K562 (cell line): ENCODE data around the gene NMB. TPM values are rescaled to one million over a fixed set of nuclear protein-coding genes. Genes with fewer than 3 reads are reported as not detected.
A peak's percentile ranks its signal among the peaks of the same experiment; 100 is the strongest.

Source experiments
- ARID1B ChIP-seq: fragments of 450-650 bp; IDR thresholded peaks from 2 replicates; pipeline ENCODE4 v1.6.1; 2016; ENCODE audit warnings: antibody characterized with exemption, mild to moderate bottlenecking, inconsistent platforms
- BRCA1 ChIP-seq, 2 experiments: fragments of 450-650 bp in 1 of 2; sonication (generic) in 1 of 2; formaldehyde crosslinking in 1 of 2; IDR thresholded peaks; 2 replicates each; pipeline versions ENCODE4 v1.5.0 to v1.6.1; 2017 to 2020; ENCODE audit warnings: mild to moderate bottlenecking in 1 of 2, missing genetic modification reagents in 1 of 2
- DDX20 ChIP-seq: fragments of 450-650 bp; IDR thresholded peaks from 2 replicates; pipeline ENCODE4 v1.6.1; 2016; ENCODE audit warnings: missing genetic modification characterization, low read depth, mild to moderate bottlenecking, missing compliant biosample characterization, moderate library complexity
- EGR1 ChIP-seq: fragments of 450-650 bp; conservative IDR thresholded peaks from 2 replicates; pipeline ENCODE4 v1.6.1; 2017; ENCODE audit warnings: mild to moderate bottlenecking
- FIP1L1 ChIP-seq: fragments of 200-400 bp; formaldehyde crosslinking; IDR thresholded peaks from 2 replicates; pipeline ENCODE4 v1.6.1; 2018; ENCODE audit warnings: mild to moderate bottlenecking, low read depth, low read length; ENCODE audit not compliant: poor library complexity, severe bottlenecking
- FOXJ3 ChIP-seq: sonication (generic); formaldehyde crosslinking; IDR thresholded peaks from 2 replicates; pipeline ENCODE4 v1.4.0; 2020; ENCODE audit warnings: mild to moderate bottlenecking, missing genetic modification reagents
- KLF6 ChIP-seq: fragments of 250-450 bp; sonication (Bioruptor Pico); IDR thresholded peaks from 2 replicates; pipeline ENCODE4 v1.4.0; 2020; ENCODE audit warnings: mild to moderate bottlenecking, moderate library complexity, borderline replicate concordance
- NRF1 ChIP-seq, 2 experiments: fragments of 450-650 bp; IDR thresholded peaks in 1 of 2; conservative IDR thresholded peaks in 1 of 2; 2 replicates each; pipeline ENCODE4 v1.6.1; 2014; ENCODE audit warnings: mild to moderate bottlenecking in 2 of 2
- RBM14 ChIP-seq: fragments of 200-400 bp; formaldehyde crosslinking; IDR thresholded peaks from 2 replicates; pipeline ENCODE4 v1.6.1; 2018; ENCODE audit warnings: low read depth, mild to moderate bottlenecking, low read length, moderate library complexity, borderline replicate concordance; ENCODE audit not compliant: insufficient read depth
- STAT5A ChIP-seq: IDR thresholded peaks from 2 replicates; pipeline ENCODE4 v1.6.1; 2012; ENCODE audit warnings: low read length, inconsistent platforms, borderline replicate concordance
- TCF7L2 ChIP-seq: fragments of 150-350 bp; IDR thresholded peaks from 2 replicates; pipeline ENCODE4 v1.6.1; 2016; ENCODE audit warnings: low read depth, mild to moderate bottlenecking, low read length, moderate library complexity
- ZFP36 ChIP-seq: fragments of 150-350 bp; IDR thresholded peaks from 2 replicates; pipeline ENCODE4 v1.6.1; 2018; ENCODE audit warnings: low read length, low read depth; ENCODE audit not compliant: partially characterized antibody
- ZNF224 ChIP-seq: sonication (generic); formaldehyde crosslinking; IDR thresholded peaks from 2 replicates; pipeline ENCODE4 v1.8.0; 2022; ENCODE audit warnings: mild to moderate bottlenecking, missing genetic modification reagents
- ZNF232 ChIP-seq: sonication (generic); formaldehyde crosslinking; IDR thresholded peaks from 2 replicates; pipeline ENCODE4 v1.8.0; 2022; ENCODE audit warnings: mild to moderate bottlenecking, missing genetic modification reagents
- polyA plus RNA-seq, 8 experiments: library from polyadenylated mRNA; depleted of rRNA in 4 of 8; stranded (reverse) in 5 of 8; unstranded in 3 of 8; fragments of >200 nt; fragmentation: Nextera tagmentation in 2 of 8; fragmentation: Illumina TruSeq in 1 of 8; extraction: Ambion mirVana in 2 of 8; extraction: Trizol in 1 of 8; gene quantifications; 2 replicates each; pipeline versions ENCODE4 v1.2.1 to v1.2.3, GENCODE V29; 2011 to 2014; ENCODE audit warnings: inconsistent platforms in 1 of 8, missing spikeins in 1 of 8
- total RNA-seq, 7 experiments: library from RNA; depleted of rRNA in 6 of 7; stranded (reverse); fragments of >200 nt in 6 of 7; fragmentation: Illumina TruSeq in 2 of 7; extraction: Trizol in 2 of 7; gene quantifications; 2 replicates each; pipeline versions ENCODE4 v1.2.1 to v1.2.3, GENCODE V29; 2011 to 2021; ENCODE audit warnings: low replicate concordance in 1 of 7
- TF ChIP-seq, protein P1 (sequence below): fragments of 250-450 bp; sonication (Bioruptor Pico); IDR thresholded peaks from 2 replicates; pipeline ENCODE4 v1.4.0; 2020; ENCODE audit warnings: mild to moderate bottlenecking, moderate library complexity, borderline replicate concordance
- TF ChIP-seq, protein P2 (sequence below): fragments of 450-650 bp; IDR thresholded peaks from 2 replicates; pipeline ENCODE4 v1.6.1; 2014; ENCODE audit warnings: low read depth, mild to moderate bottlenecking, moderate library complexity, borderline replicate concordance
- TF ChIP-seq, protein P3 (sequence below), 3 experiments: fragments of 200-800 bp in 1 of 3; fragments of 250-450 bp in 1 of 3; fragments of 450-650 bp in 1 of 3; sonication (Bioruptor Pico) in 1 of 3; sonication (Bioruptor generic) in 1 of 3; formaldehyde crosslinking in 1 of 3; IDR thresholded peaks; 2 replicates each; pipeline versions ENCODE4 v1.6.1 to v1.8.0; 2016 to 2022; ENCODE audit warnings: mild to moderate bottlenecking in 2 of 3, missing genetic modification characterization in 2 of 3, missing compliant biosample characterization in 1 of 3, moderate library complexity in 1 of 3

Gene NMB
- total and polyA plus RNA-seq, 9 of the 15 experiments (the other 6 are each of a cell fraction or from before 2014, with no cell fraction given): 0.06 to 0.16 (median 0.09) TPM; not detected in 5

- TF ChIP-seq BRCA1 (IDR thresholded peaks at IDR 0.05) (no peak), BRCA1 (CRISPR knock-in tag; IDR thresholded peaks at IDR 0.05) (no peak), ZFP36 (no peak), ARID1B (no peak), STAT5A (no peak), FOXJ3 (CRISPR knock-in tag) (no peak), KLF6 (CRISPR knock-in tag) (no peak), FIP1L1 (peak; percentile 64), EGR1 (0 out of 2 replicates have a peak, but pooled peaks have one; percentile 27), NRF1 (conservative IDR thresholded peaks at IDR 0.05 in 1 of 2, IDR thresholded peaks at IDR 0.05 in 1 of 2) (peak; percentile 75 to 80), TCF7L2 (no peak), DDX20 (tag) (no peak), ZNF232 (no peak), ZNF224 (CRISPR knock-in tag) (no peak), RBM14 (no peak)
- TF ChIP-seq, protein P1, sequence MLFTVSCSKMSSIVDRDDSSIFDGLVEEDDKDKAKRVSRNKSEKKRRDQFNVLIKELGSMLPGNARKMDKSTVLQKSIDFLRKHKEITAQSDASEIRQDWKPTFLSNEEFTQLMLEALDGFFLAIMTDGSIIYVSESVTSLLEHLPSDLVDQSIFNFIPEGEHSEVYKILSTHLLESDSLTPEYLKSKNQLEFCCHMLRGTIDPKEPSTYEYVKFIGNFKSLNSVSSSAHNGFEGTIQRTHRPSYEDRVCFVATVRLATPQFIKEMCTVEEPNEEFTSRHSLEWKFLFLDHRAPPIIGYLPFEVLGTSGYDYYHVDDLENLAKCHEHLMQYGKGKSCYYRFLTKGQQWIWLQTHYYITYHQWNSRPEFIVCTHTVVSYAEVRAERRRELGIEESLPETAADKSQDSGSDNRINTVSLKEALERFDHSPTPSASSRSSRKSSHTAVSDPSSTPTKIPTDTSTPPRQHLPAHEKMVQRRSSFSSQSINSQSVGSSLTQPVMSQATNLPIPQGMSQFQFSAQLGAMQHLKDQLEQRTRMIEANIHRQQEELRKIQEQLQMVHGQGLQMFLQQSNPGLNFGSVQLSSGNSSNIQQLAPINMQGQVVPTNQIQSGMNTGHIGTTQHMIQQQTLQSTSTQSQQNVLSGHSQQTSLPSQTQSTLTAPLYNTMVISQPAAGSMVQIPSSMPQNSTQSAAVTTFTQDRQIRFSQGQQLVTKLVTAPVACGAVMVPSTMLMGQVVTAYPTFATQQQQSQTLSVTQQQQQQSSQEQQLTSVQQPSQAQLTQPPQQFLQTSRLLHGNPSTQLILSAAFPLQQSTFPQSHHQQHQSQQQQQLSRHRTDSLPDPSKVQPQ (CRISPR knock-in tag): no peak
- TF ChIP-seq, protein P2, sequence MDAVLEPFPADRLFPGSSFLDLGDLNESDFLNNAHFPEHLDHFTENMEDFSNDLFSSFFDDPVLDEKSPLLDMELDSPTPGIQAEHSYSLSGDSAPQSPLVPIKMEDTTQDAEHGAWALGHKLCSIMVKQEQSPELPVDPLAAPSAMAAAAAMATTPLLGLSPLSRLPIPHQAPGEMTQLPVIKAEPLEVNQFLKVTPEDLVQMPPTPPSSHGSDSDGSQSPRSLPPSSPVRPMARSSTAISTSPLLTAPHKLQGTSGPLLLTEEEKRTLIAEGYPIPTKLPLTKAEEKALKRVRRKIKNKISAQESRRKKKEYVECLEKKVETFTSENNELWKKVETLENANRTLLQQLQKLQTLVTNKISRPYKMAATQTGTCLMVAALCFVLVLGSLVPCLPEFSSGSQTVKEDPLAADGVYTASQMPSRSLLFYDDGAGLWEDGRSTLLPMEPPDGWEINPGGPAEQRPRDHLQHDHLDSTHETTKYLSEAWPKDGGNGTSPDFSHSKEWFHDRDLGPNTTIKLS: peak; percentile 21; the same call in 1 of the 2 replicates
- TF ChIP-seq, protein P3, sequence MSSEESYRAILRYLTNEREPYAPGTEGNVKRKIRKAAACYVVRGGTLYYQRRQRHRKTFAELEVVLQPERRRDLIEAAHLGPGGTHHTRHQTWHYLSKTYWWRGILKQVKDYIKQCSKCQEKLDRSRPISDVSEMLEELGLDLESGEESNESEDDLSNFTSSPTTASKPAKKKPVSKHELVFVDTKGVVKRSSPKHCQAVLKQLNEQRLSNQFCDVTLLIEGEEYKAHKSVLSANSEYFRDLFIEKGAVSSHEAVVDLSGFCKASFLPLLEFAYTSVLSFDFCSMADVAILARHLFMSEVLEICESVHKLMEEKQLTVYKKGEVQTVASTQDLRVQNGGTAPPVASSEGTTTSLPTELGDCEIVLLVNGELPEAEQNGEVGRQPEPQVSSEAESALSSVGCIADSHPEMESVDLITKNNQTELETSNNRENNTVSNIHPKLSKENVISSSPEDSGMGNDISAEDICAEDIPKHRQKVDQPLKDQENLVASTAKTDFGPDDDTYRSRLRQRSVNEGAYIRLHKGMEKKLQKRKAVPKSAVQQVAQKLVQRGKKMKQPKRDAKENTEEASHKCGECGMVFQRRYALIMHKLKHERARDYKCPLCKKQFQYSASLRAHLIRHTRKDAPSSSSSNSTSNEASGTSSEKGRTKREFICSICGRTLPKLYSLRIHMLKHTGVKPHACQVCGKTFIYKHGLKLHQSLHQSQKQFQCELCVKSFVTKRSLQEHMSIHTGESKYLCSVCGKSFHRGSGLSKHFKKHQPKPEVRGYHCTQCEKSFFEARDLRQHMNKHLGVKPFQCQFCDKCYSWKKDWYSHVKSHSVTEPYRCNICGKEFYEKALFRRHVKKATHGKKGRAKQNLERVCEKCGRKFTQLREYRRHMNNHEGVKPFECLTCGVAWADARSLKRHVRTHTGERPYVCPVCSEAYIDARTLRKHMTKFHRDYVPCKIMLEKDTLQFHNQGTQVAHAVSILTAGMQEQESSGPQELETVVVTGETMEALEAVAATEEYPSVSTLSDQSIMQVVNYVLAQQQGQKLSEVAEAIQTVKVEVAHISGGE (CRISPR knock-in tag; IDR thresholded peaks at IDR 0.05): 0 out of 6 replicates have a peak, but pooled peaks of 1 of the 3 experiments have one; percentile 55
These were observed 24.4 kb downstream of the NMB start (continued) for GRCh38 chr15:84633311-84634227.
